Smooth muscle cell (in vitro differentiated cells): ENCODE data around the gene G6PD. TPM values are rescaled to one million over a fixed set of nuclear protein-coding genes. Genes with fewer than 3 reads are reported as not detected.

Source experiments
- DNase-seq: peaks from one replicate; lab custom pipeline; 2025; ENCODE audit not compliant: unreplicated experiment; lab: John Stamatoyannopoulos, UW
- H2AFZ ChIP-seq: fragments of 200-600 bp; sonication (generic); 2 replicates; pipeline ENCODE4 v1.6.0; 2016; ENCODE audit warnings: antibody characterized with exemption, low read depth, mild to moderate bottlenecking
- H3F3A ChIP-seq: fragments of 200-600 bp; sonication (generic); 2 replicates; pipeline ENCODE4 v1.6.0; 2017; ENCODE audit warnings: antibody characterized with exemption, low read depth
- H3K27ac ChIP-seq: fragments of 200-600 bp; sonication (generic); 2 replicates; pipeline ENCODE4 v1.5.1; 2016; ENCODE audit warnings: low read depth, mild to moderate bottlenecking
- H3K27me3 ChIP-seq: fragments of 200-600 bp; sonication (generic); 2 replicates; pipeline ENCODE4 v1.6.1; 2016; ENCODE audit warnings: low read depth, mild to moderate bottlenecking
- H3K36me3 ChIP-seq: fragments of 200-600 bp; sonication (generic); 2 replicates; pipeline ENCODE4 v1.5.1; 2016; ENCODE audit warnings: low read depth
- H3K4me1 ChIP-seq: fragments of 200-600 bp; sonication (generic); 2 replicates; pipeline ENCODE4 v1.5.1; 2016; ENCODE audit warnings: low read depth
- H3K4me2 ChIP-seq: fragments of 200-600 bp; sonication (generic); 2 replicates; pipeline ENCODE4 v1.6.0; 2016; ENCODE audit warnings: mild to moderate bottlenecking
- H3K4me3 ChIP-seq: fragments of 200-600 bp; sonication (generic); 2 replicates; pipeline ENCODE4 v1.5.1; 2016; ENCODE audit warnings: mild to moderate bottlenecking
- H3K79me2 ChIP-seq: fragments of 200-600 bp; sonication (generic); 2 replicates; pipeline ENCODE4 v1.6.0; 2016; ENCODE audit warnings: low read depth, mild to moderate bottlenecking
- H3K9ac ChIP-seq: fragments of 200-600 bp; sonication (generic); 2 replicates; pipeline ENCODE4 v1.6.0; 2016; ENCODE audit warnings: low read depth
- H3K9me3 ChIP-seq: fragments of 200-600 bp; sonication (generic); replicated peaks from 2 replicates; pipeline ENCODE4 v1.5.1; 2016; ENCODE audit warnings: low read depth
- H4K20me1 ChIP-seq: fragments of 200-600 bp; sonication (generic); 2 replicates; pipeline ENCODE4 v1.6.0; 2016; ENCODE audit warnings: low read depth
- CTCF ChIP-seq: fragments of 200-600 bp; sonication (generic); IDR thresholded peaks from 2 replicates; pipeline ENCODE4 v1.5.1; 2017; ENCODE audit warnings: borderline replicate concordance, mild to moderate bottlenecking, antibody characterized with exemption; ENCODE audit not compliant: insufficient read depth, poor library complexity, severe bottlenecking
- WGBS: methylation state at CpG from one replicate; pipeline ENCODE4 v1.1.7; 2016; ENCODE audit warnings: low lambda C conversion rate; 5-methylcytosine and 5-hydroxymethylcytosine counted together
- polyA plus RNA-seq: library from polyadenylated mRNA; unstranded; fragments of >200 nt; fragmentation: Nextera tagmentation; extraction: Ambion mirVana; gene quantifications from 2 replicates; pipeline ENCODE4 v1.2.1, GENCODE V29; 2016
- total RNA-seq: library from RNA; depleted of rRNA; stranded (reverse); fragments of >200 nt; gene quantifications from 2 replicates; pipeline ENCODE4 v1.2.3, GENCODE V29; 2014

Gene G6PD
- total and polyA plus RNA-seq, 2 experiments from 2014 or later: 12.9 to 32.9 TPM

GRCh38 chrX:154535892-154536291 is 10.8 kb downstream of the G6PD start:
- no peaks in the 10 kb centered on the region for H4K20me1 ChIP-seq
- H3K79me2 ChIP-seq: no peaks in the 10 kb centered on the region
- H3K9ac ChIP-seq: no peak overlapping the region
- H3K4me2 ChIP-seq: no peak overlapping the region
- DNase-seq: no peak
- no peaks in the 10 kb centered on the region for H3F3A ChIP-seq
- no peak overlapping the region for H2AFZ ChIP-seq
- no peak for TF ChIP-seq CTCF
- no peaks in the 10 kb centered on the region for H3K27me3 ChIP-seq
- no peak overlapping the region for H3K27ac ChIP-seq
- 89% methylated on average over 9 of the region's 9 CpGs for WGBS
- H3K9me3 ChIP-seq: no peaks in the 10 kb centered on the region
- H3K36me3 ChIP-seq: no peaks in the 10 kb centered on the region
- H3K4me3 ChIP-seq: no peak overlapping the region
- H3K4me1 ChIP-seq: no peaks in the 10 kb centered on the region

GRCh38 chrX:154534526-154535322 is 11.9 kb downstream of the G6PD start:
- peak; percentile 94 for TF ChIP-seq CTCF
- no peaks in the 10 kb centered on the region for H3K36me3 ChIP-seq
- H3K27ac ChIP-seq: no peak overlapping the region
- no peak overlapping the region for H3K4me3 ChIP-seq
- no peaks in the 10 kb centered on the region for H4K20me1 ChIP-seq
- no peak overlapping the region for H3K4me2 ChIP-seq
- 56% methylated on average over 32 of the region's 34 CpGs for WGBS
- no peaks in the 10 kb centered on the region for H3F3A ChIP-seq
- DNase-seq: peak; percentile 53
- no peak overlapping the region for H3K9ac ChIP-seq
- H3K9me3 ChIP-seq: no peaks in the 10 kb centered on the region
- H3K4me1 ChIP-seq: no peaks in the 10 kb centered on the region
- H2AFZ ChIP-seq: no peak overlapping the region
- no peaks in the 10 kb centered on the region for H3K27me3 ChIP-seq
- no peaks in the 10 kb centered on the region for H3K79me2 ChIP-seq

GRCh38 chrX:154532690-154533089 is 14.0 kb downstream of the G6PD start:
- H2AFZ ChIP-seq: no peak overlapping the region
- DNase-seq: no peak
- no peaks in the 10 kb centered on the region for H3K4me1 ChIP-seq
- no peak overlapping the region for H3K27ac ChIP-seq
- no peak overlapping the region for H3K4me2 ChIP-seq
- no peaks in the 10 kb centered on the region for H3F3A ChIP-seq
- no peaks in the 10 kb centered on the region for H3K79me2 ChIP-seq
- H3K9ac ChIP-seq: no peak overlapping the region
- WGBS: 93% methylated on average over 23 of the region's 23 CpGs
- H3K4me3 ChIP-seq: no peak overlapping the region
- no peak for TF ChIP-seq CTCF
- no peaks in the 10 kb centered on the region for H4K20me1 ChIP-seq
- H3K36me3 ChIP-seq: no peaks in the 10 kb centered on the region
- no peaks in the 10 kb centered on the region for H3K9me3 ChIP-seq
- no peaks in the 10 kb centered on the region for H3K27me3 ChIP-seq

GRCh38 chrX:154531626-154532025 is 15.0 kb downstream of the G6PD start:
- Histone ChIP-seq H3K9me3 (no peaks in the 10 kb centered on the region), H2AFZ (no peak overlapping the region), H3K4me2 (no peak overlapping the region), H3K79me2 (no peaks in the 10 kb centered on the region), H3F3A (no peaks in the 10 kb centered on the region), H4K20me1 (no peaks in the 10 kb centered on the region), H3K4me1 (no peaks in the 10 kb centered on the region), H3K9ac (no peak overlapping the region), H3K36me3 (no peaks in the 10 kb centered on the region), H3K27ac (peak overlapping the region; percentile 7), H3K4me3 (no peak overlapping the region), H3K27me3 (no peaks in the 10 kb centered on the region)
- no peak for TF ChIP-seq CTCF
- 23% methylated on average over 4 of the region's 16 CpGs for WGBS
- DNase-seq: no peak
